ENCODE measurements around the gene ALG2.
A peak's percentile ranks its signal among the peaks of the same experiment; 100 is the strongest.

Gene ALG2

DNA sequence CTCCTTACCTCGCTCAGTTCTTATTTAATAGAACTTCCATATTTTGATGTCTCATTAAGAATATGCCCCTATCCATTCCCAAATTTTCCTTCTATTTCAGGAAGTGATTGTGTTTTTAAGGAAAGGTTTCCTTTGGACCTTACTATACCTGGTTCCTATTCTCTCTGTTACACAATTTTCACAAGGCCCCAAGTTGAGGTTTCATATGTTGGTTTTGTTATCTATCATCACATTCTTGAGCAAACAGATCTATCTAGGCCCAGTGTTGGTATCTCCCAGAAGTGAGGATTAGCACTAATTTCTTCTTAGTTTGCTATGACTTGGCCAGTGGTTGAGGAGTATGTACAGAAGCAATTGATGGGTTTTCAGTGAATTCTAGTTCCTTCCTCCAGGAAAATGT is 41.5 kb downstream of the ALG2 start:
- Mint-ChIP-seq H3K4me3 (peak overlapping the region; percentile 8), H3K4me1 (ENCODE audit: low read depth) (peaks cover 31% of the 10 kb centered on the region), H3K9me3 (no peaks in the 10 kb centered on the region), H3K36me3 (ENCODE audit: low read depth) (no peaks in the 10 kb centered on the region), H3K27ac (no peak overlapping the region), H3K27me3 (ENCODE audit: low read depth) (no peaks in the 10 kb centered on the region)
- DNase-seq (ENCODE audit: low spot score): no peak

DNA sequence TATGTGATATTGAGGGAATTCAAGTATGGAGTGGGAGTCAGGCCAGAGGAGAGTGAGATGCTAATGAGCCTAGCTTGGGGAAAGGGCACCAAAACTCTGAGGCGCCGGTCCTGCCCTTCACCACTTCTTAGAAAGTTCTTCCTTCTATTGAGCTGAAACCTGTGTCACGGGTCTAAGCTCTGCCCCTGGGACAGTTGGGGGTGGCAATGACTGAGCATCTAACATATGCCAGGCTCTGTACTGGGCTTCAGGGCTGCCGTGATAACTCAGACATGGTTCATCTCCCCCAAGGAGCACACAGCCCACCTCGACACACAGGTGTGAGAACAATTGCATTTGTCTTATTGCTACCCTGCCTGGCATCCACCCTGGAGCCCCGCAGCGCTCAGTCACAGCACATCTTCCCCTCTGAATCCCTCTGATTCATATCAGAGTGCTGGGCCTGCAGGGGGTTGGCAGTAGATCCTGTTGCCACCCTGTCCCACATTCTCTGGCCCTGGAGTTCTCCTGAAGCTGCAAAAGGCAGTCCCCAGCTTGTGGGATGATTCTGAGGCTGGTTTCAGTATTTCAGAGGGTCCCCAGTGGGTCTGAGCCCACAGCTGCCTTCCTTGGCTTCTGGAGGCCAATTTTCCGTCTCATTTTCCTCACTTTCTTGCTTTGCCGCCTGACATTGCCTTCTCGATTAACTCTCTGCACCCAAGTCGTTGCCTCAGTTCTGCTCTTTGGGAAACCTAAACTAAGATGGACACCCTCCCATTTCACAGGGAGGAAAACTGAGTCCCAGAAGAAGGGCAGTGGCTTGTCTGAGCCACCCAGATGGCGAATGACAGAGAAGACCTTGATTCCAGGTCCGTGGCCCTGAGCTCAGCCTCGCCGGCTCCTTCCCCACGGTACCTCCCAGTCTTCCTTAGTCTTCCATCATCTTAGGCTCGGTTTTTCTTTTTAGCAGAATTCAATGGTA is 42.5 kb downstream of the ALG2 start:
- no peak overlapping the region for H3K4me3 Mint-ChIP-seq
- no peak overlapping the region for H3K27ac Mint-ChIP-seq
- no peaks in the 10 kb centered on the region for H3K36me3 Mint-ChIP-seq (ENCODE audit: low read depth)
- H3K27me3 Mint-ChIP-seq (ENCODE audit: low read depth): no peaks in the 10 kb centered on the region
- DNase-seq (ENCODE audit: low spot score): no peak
- H3K9me3 Mint-ChIP-seq: no peaks in the 10 kb centered on the region
- peaks cover 29% of the 10 kb centered on the region for H3K4me1 Mint-ChIP-seq (ENCODE audit: low read depth)

DNA sequence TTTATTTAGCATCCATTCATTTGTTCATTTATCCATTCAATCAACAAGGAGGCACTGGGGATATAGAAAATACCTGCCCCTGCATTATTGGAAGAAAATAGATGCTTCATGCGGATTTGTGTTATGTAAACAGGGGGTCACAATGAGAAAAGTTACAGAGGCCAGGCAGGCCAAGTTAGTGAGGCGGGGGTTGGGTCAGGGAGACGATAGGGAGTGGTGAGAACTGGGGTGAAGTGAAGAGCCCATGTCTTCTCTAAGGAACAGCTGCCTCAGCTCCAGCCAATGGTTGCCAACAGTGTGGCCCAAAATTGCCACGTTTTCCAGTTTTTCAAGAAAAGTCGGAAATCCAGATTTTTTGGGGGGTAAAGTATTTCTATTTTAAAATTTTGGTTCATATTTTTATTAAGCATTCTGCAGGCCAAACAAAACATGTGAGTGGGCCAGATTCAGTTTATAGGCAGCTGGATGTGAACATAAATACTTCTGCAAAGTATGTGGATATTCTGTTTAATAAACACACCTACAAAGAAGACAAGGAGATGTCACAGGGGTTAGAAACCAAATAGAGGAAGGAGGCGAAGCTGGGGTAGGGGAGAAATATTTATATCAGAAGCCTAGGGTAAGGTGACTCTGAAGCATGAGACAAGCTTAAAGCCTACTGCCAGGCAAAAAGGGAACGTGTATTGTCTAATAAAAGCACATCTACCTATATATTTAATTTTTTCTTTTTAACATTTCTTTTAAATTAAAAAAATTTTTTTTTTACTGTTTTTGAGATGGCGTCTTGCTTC is 44.0 kb downstream of the ALG2 start:
- no peak for DNase-seq (ENCODE audit: low spot score)
- H3K9me3 Mint-ChIP-seq: no peaks in the 10 kb centered on the region
- peaks cover 4% of the 10 kb centered on the region for H3K27me3 Mint-ChIP-seq (ENCODE audit: low read depth)
- peaks cover 27% of the 10 kb centered on the region for H3K4me1 Mint-ChIP-seq (ENCODE audit: low read depth)
- no peak overlapping the region for H3K27ac Mint-ChIP-seq
- no peak overlapping the region for H3K4me3 Mint-ChIP-seq
- H3K36me3 Mint-ChIP-seq (ENCODE audit: low read depth): no peaks in the 10 kb centered on the region

DNA sequence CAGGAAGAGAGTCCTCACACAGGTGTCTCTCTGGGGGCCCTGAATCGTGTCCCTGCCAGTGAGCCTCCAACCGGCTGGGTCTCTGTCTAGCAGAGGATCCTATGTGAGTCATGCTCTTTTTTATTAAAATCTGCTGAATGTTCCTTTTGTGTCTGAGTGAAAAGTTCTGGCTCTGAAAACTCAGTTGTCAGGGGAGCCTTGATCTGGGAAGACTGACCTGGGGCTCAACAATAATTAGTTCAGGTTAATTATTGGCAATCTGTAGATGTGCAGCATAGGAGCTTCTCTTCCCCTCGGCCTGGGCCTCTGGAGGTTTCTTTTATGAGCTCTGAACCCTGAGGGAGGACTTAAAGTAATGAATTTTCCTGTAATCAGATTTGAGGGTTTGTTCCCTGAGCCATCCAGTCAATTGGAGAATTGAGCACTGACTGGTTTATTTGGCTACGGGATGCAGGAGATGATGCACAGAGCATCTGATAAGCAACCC is 45.2 kb downstream of the ALG2 start:
- no peak overlapping the region for H3K27ac Mint-ChIP-seq
- peaks cover 20% of the 10 kb centered on the region for H3K4me1 Mint-ChIP-seq (ENCODE audit: low read depth)
- no peak overlapping the region for H3K4me3 Mint-ChIP-seq
- H3K36me3 Mint-ChIP-seq (ENCODE audit: low read depth): no peaks in the 10 kb centered on the region
- no peaks in the 10 kb centered on the region for H3K9me3 Mint-ChIP-seq
- DNase-seq (ENCODE audit: low spot score): no peak
- H3K27me3 Mint-ChIP-seq (ENCODE audit: low read depth): peaks cover 4% of the 10 kb centered on the region

DNA sequence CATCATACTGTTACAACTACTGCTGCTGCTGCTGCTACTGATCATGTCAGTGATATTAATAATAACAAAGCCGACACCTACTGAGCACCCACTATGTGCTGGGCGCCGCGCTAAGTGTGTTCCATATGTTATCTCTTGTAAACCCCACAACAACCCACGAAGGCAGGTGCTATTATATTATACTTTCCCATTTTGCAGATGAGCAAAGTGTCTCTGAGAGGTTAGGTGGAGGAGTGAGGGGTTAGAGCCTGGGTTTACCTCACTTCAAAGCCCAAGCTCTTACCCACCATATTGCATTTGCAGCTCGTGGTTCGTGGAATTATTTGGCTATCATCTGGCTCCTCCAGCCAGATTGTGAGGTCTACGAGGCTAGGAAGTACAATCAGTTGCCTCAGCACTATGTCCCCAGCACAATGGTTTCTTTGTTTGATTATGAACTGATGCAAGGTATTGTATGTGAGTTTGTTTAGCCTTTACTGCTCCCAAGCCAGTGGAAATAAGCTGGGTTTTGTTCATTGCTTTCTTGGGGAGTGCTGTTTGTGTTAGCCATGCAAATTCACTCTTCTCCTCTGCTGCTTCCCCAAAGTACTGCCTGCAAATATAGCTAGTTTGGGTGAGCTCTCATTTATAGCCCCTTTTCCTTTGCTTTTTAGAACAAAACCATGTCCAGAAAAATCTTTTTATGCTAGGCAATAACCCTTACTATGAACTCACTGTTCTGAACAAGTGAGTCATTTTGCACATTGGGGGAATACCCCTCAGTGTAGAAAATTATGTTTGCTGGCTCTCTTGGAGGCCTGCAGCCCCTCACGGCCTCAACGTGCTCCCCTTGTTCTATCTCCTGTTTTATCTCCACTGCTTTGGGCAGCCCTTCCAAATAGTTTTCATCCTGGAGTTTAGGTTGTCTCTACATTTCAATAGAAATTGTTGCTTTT is 47.9 kb downstream of the ALG2 start:
- H3K4me3 Mint-ChIP-seq: no peak overlapping the region
- no peak overlapping the region for H3K27ac Mint-ChIP-seq
- no peaks in the 10 kb centered on the region for H3K9me3 Mint-ChIP-seq
- peaks cover 2% of the 10 kb centered on the region for H3K4me1 Mint-ChIP-seq (ENCODE audit: low read depth)
- H3K36me3 Mint-ChIP-seq (ENCODE audit: low read depth): no peaks in the 10 kb centered on the region
- H3K27me3 Mint-ChIP-seq (ENCODE audit: low read depth): peaks cover 6% of the 10 kb centered on the region
- DNase-seq (ENCODE audit: low spot score): no peak

DNA sequence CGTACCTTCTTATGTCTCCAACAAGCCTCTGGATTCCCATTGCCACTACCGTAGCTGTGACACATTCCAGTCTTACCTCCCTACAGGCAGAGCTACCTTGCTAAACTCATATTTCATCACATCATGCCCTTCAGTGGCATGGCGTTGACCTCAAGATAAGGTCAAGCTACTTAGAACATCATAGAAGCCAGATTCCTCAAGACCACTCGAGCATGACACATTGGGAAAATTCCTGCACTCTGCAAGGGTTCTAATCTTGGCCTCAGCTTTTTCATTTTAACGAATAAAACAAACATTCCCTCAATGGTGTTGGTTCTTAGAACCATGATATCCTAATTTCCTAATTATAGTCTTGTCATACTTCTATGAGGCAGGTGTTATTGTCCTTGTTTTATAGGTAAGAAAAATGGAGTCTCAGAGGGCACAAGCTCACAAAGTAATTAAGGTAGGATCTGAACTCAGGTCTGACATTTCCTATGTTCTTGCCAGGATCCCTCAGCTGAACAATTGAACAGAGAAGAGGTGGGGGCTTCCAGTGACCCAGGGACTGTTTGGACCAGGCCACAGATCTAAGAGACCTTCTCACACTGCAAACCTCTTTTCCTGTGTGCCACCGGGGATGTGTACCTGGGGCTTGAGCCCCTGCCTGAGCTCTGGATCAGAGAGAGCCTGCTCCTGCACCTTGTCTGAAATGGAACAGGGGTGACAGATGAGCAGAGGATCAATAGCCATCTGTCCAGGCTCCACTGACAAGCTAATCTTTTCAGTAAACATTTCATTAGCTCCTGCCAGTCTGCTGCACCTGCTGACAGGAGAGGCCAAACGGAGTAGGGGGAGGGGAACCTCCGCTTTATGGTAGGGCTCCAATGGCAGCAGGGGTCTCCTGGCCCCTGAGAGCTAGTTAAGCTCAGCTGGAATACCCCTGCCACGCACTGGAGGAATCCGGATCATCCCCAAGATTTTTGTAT is 49.3 kb downstream of the ALG2 start:
- Mint-ChIP-seq H3K4me3 (no peak overlapping the region), H3K36me3 (ENCODE audit: low read depth) (no peaks in the 10 kb centered on the region), H3K9me3 (no peaks in the 10 kb centered on the region), H3K27me3 (ENCODE audit: low read depth) (peaks cover 6% of the 10 kb centered on the region), H3K4me1 (ENCODE audit: low read depth) (peaks cover 11% of the 10 kb centered on the region), H3K27ac (no peak overlapping the region)
- no peak for DNase-seq (ENCODE audit: low spot score)

DNA sequence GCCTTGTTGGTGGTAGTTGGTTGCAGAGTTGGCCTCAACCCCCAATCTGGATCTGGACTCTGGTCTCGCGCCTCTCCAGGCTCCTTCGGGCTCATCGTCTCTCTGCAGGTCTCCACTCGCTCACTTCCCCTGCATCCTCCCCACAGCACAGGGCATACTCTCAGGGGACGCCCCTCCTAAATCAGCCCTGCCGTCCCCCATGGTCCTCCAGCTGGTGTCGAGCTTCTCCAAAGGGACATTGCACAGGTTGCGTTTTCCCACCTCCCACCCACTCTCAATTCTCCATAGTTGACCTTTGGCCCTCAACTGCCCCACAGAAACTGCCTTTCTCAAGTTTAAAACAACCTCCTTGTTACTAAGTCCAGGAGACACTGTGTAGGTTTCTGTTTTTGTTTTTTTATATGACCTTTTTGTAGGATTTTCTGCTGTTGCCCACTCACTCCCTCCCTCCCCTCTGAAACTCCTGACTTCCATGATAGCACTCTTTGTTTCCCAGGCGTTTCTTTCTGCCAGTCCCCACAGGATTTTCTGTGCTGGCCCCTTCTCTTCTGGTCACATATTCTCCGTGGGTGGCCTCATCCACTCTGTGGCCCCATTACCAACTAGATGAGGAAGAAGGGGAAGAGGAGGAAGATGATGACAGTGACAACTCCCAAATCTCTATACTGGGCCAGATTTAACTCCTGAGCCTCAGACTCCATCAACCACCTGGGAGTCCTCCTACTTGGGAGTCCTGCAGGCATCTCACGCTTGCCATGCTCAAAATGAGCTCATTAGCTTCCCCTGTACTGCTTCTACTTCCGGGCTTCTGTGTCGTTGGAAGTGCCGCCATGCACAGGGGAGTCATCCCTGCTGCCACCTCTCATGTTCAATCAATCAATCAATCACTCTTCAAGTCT is 50.3 kb downstream of the ALG2 start:
- Mint-ChIP-seq H3K9me3 (no peaks in the 10 kb centered on the region), H3K4me1 (ENCODE audit: low read depth) (peaks cover 15% of the 10 kb centered on the region), H3K4me3 (no peak overlapping the region), H3K27me3 (ENCODE audit: low read depth) (peaks cover 6% of the 10 kb centered on the region), H3K27ac (no peak overlapping the region), H3K36me3 (ENCODE audit: low read depth) (no peaks in the 10 kb centered on the region)
- no peak for DNase-seq (ENCODE audit: low spot score)

DNA sequence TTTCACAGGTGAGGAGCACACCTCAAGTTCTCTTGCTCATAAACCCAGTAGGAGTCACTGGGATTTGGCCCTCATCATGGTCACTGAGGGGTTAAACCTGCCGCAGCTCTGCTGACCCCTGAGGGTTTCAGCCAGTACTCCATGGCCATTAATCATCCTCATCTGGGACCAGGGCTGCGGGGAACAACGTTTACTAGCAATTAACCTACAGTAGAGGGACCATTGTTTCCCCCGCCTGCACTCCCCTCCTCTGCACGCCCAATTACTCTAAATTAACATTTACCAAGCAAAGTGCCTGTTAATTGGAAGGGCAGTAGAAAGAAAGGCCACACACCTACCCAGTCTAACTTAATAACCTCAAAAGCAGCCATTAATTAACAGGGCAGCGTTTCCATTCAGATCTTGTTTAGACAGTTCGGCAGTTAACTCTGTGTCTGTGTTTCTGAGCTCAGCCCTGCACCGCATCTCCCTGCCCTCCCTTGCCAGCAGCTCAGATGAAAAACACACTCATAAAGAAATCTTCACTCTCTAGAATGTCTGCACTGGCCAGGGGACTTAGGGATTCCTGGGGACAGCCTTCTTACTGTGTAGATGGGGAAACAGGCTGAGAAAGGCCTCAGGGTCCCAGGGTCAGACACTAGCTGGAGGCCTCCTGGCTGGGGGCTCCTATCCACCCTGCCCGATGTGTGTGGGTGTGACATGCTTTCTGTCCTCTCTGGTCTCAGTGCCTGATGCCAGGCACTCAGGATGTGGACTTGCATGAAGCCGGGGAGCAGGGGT is 51.6 kb downstream of the ALG2 start:
- Mint-ChIP-seq H3K4me1 (ENCODE audit: low read depth) (peaks cover 20% of the 10 kb centered on the region), H3K36me3 (ENCODE audit: low read depth) (no peaks in the 10 kb centered on the region), H3K9me3 (no peaks in the 10 kb centered on the region), H3K27ac (no peak overlapping the region), H3K27me3 (ENCODE audit: low read depth) (peaks cover 6% of the 10 kb centered on the region), H3K4me3 (no peak overlapping the region)
- no peak for DNase-seq (ENCODE audit: low spot score)

DNA sequence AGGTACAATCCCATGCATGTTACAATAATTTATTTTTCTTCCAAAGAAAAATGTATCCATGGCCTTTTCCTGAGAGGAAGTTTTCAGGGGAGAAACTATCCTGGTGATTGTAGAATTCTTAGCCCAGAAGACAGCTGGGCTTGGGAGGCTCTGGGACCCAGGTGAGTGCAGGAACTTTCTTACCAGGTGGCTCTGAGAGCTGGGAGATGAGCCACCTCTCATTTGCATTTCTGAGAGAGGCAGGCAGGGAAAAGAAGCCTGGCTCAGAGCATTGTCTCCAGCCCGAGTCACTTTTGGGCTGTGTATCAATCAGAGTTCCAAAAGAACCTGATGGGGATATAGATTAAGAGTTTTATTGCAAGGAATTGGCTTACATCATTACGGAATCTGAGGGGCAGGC is 52.7 kb downstream of the ALG2 start:
- no peak overlapping the region for H3K27ac Mint-ChIP-seq
- H3K4me1 Mint-ChIP-seq (ENCODE audit: low read depth): peaks cover 22% of the 10 kb centered on the region
- no peak for DNase-seq (ENCODE audit: low spot score)
- H3K4me3 Mint-ChIP-seq: no peak overlapping the region
- H3K36me3 Mint-ChIP-seq (ENCODE audit: low read depth): no peaks in the 10 kb centered on the region
- peaks cover 6% of the 10 kb centered on the region for H3K27me3 Mint-ChIP-seq (ENCODE audit: low read depth)
- no peaks in the 10 kb centered on the region for H3K9me3 Mint-ChIP-seq

DNA sequence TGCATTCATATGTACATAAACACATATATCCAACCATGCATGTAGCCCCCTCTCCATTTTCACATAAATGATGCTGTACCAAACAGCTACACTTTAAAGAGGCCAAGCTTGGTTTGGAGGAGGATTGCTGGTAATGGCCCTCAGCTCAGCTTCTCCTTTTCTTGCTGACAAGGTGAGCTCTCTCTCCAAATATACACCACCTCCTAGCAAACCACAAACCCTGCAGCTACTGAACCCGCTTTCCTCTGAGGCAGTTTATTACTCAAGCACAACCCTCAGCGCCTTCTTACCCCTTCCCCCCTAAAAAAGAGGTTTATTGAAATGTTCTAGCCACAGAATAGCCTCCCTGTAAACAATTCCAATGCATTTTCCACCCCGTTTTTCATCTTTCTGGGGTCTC is 54.0 kb downstream of the ALG2 start:
- Mint-ChIP-seq H3K27ac (no peak overlapping the region), H3K4me1 (ENCODE audit: low read depth) (peaks cover 25% of the 10 kb centered on the region), H3K27me3 (ENCODE audit: low read depth) (peaks cover 3% of the 10 kb centered on the region), H3K9me3 (no peaks in the 10 kb centered on the region), H3K4me3 (no peak overlapping the region), H3K36me3 (ENCODE audit: low read depth) (no peaks in the 10 kb centered on the region)
- no peak for DNase-seq (ENCODE audit: low spot score)

DNA sequence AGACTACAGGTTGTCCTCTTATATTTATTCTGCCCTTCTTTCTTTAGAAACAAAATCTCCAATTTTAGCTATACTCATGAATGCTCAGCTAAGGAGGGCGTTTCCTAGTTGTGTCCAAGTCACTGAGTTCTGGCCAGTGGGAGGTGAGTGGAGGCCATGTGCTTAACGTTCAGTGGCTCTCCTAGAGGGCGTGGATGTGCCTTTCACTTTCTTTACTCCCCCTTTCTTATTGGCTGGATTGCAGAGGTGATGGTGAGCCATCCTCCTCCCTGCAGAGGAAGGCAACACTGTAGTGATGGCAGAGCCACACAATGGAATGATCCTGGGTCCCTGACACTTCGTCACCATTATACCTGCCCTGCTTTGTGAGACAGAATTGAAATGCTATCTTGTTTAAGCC is 54.6 kb downstream of the ALG2 start:
- no peaks in the 10 kb centered on the region for H3K9me3 Mint-ChIP-seq
- peaks cover 28% of the 10 kb centered on the region for H3K4me1 Mint-ChIP-seq (ENCODE audit: low read depth)
- no peak overlapping the region for H3K27ac Mint-ChIP-seq
- H3K36me3 Mint-ChIP-seq (ENCODE audit: low read depth): no peaks in the 10 kb centered on the region
- H3K4me3 Mint-ChIP-seq: no peak overlapping the region
- H3K27me3 Mint-ChIP-seq (ENCODE audit: low read depth): peaks cover 3% of the 10 kb centered on the region
- DNase-seq (ENCODE audit: low spot score): no peak

All from T-helper 2 cell treated with Interferon-gamma antibody and Interleukin-4, amounts not matched to agents 5 μg/mL and 100 μg/mL, for 36 hours (primary cell).